ENCODE measurements around the gene NRXN3.

GRCh38 chr14:78401866-78402265 is 231.7 kb downstream of the NRXN3 start:
- TF ChIP-seq CTCF (IDR thresholded peaks at IDR 0.05): no peak
- TF ChIP-seq POLR2A (IDR thresholded peaks at IDR 0.05): no peak

Data from body of pancreas (tissue), 4 donors.